Renal cortical epithelial cell (primary cell): Measurements from ENCODE around the gene POLG. TPM values are rescaled to one million over a fixed set of nuclear protein-coding genes. Genes with fewer than 3 reads are reported as not detected.
A peak's percentile ranks its signal among the peaks of the same experiment; 100 is the strongest.

Source experiments
- DNase-seq: peaks from one replicate; pipeline ENCODE4 v3.0.0-alpha.2; 2011; ENCODE audit warnings: low read depth
- total RNA-seq: library from RNA; depleted of rRNA; stranded (reverse); fragments of >200 nt; gene quantifications from 2 replicates; pipeline ENCODE4 v1.2.3, GENCODE V29; 2014

POLG gene
- total RNA-seq, 1 donor from 2014 or later: 90.6 TPM

- DNase-seq: no peak
These were observed 8.3 kb downstream of the POLG start for GRCh38 chr15:89326316-89326715.

GRCh38 chr15:89325039-89325803 is 9.4 kb downstream of the POLG start:
- DNase-seq: no peak

GRCh38 chr15:89323825-89324224 is 10.8 kb downstream of the POLG start:
- DNase-seq: no peak

- DNase-seq: no peak
These were observed 11.8 kb downstream of the POLG start for GRCh38 chr15:89322822-89323221.

GRCh38 chr15:89321521-89322410 is 12.9 kb downstream of the POLG start:
- DNase-seq: no peak

- DNase-seq: no peak
These were observed 14.4 kb downstream of the POLG start for GRCh38 chr15:89320200-89320599.

GRCh38 chr15:89319678-89320077 is 14.9 kb downstream of the POLG start:
- no peak for DNase-seq

- DNase-seq: no peak
These were observed 17.4 kb downstream of the POLG start for GRCh38 chr15:89317186-89317720.

- no peak for DNase-seq
These were observed 18.1 kb downstream of the POLG start for GRCh38 chr15:89316504-89316903.

GRCh38 chr15:89315375-89315929 is 19.2 kb downstream of the POLG start:
- no peak for DNase-seq

- no peak for DNase-seq
These were observed 24.6 kb downstream of the POLG start for GRCh38 chr15:89309993-89310392.

GRCh38 chr15:89308236-89308635 is 26.4 kb downstream of the POLG start:
- no peak for DNase-seq

GRCh38 chr15:89307791-89308190 is 26.8 kb downstream of the POLG start:
- peak; percentile 29 for DNase-seq

- peak; percentile 50 for DNase-seq
These were observed 27.5 kb downstream of the POLG start for GRCh38 chr15:89307046-89307587.

- DNase-seq: no peak
These were observed 29.2 kb downstream of the POLG start for GRCh38 chr15:89305395-89305794.

GRCh38 chr15:89303986-89304385 is 30.6 kb downstream of the POLG start:
- DNase-seq: no peak

GRCh38 chr15:89301304-89302089 is 33.1 kb downstream of the POLG start:
- no peak for DNase-seq

GRCh38 chr15:89299896-89300295 is 34.7 kb downstream of the POLG start:
- peak; percentile 59 for DNase-seq

- DNase-seq: no peak
These were observed 41.6 kb downstream of the POLG start for GRCh38 chr15:89293012-89293411.

- DNase-seq: no peak
These were observed 42.6 kb downstream of the POLG start for GRCh38 chr15:89291934-89292438.

- DNase-seq: no peak
These were observed 51.4 kb downstream of the POLG start for GRCh38 chr15:89283201-89283600.
